K562 (cell line): ENCODE results near the gene NTRK2. TPM values are rescaled to one million over a fixed set of nuclear protein-coding genes. Genes with fewer than 3 reads are reported as not detected.

Experiments used
- ATAC-seq: fragments of 200-7000 bp; cut with Tn5 transposase; 3 replicates; pipeline ENCODE4 v1.9.1; 2020; ENCODE audit warnings: moderate library complexity
- BruUV-seq: library from RNA; stranded (reverse); fragments of 400-500 nt; replicated peaks from 2 replicates; lab custom pipeline; 2021; lab: Mats Ljungman, UMichigan
- CTCF ChIA-PET: fragments of 300-600 bp; formaldehyde crosslinking; extraction: SDS; loops from one replicate; lab custom pipeline; 2021; ENCODE audit warnings: low intra/inter-chr PET ratio; lab: Yijun Ruan, JAX
- POLR2A ChIA-PET: fragments of 300-600, 350-650 bp; sonication (Branson Sonifier 250); formaldehyde crosslinking; extraction: SDS; loops from one replicate; lab custom pipeline; 2021; ENCODE audit warnings: antibody characterized with exemption, inconsistent platforms; lab: Yijun Ruan, JAX
- DNase-seq, 4 experiments: peaks; one replicate each; pipeline versions ENCODE4 v3.0.0 to v3.0.0-alpha.2; 2011 to 2018; ENCODE audit warnings: low spot score in 3 of 4, mixed read lengths in 3 of 4; ENCODE audit errors: extremely low read depth in 1 of 4
- FAIRE-seq: peaks from 2 replicates; lab custom pipeline; 2011; peaks lifted over from hg19 to GRCh38; lab: Jason Lieb, UNC
- H2AFZ ChIP-seq: 2 replicates; pipeline ENCODE4 v1.6.0; 2011; ENCODE audit warnings: low read depth, low read length, control low read depth, inconsistent platforms
- H3K27ac ChIP-seq: fragments of 200-600 bp; 3 replicates; pipeline ENCODE4 v1.8.0; 2011; ENCODE audit warnings: low read depth, mild to moderate bottlenecking, control low read depth, inconsistent platforms, low read length, moderate library complexity, mixed read lengths; ENCODE audit errors: extremely low read depth
- H3K27me3 ChIP-seq, 2 experiments: fragments of 300-600 bp in 1 of 2; 2 replicates in 1 of 2; 3 replicates in 1 of 2; pipeline versions ENCODE4 v1.6.0 to v1.8.0; 2011; ENCODE audit warnings: inconsistent platforms in 2 of 2, low read length in 2 of 2, mild to moderate bottlenecking in 1 of 2, mixed read lengths in 1 of 2, moderate library complexity in 1 of 2; ENCODE audit not compliant: control insufficient read depth in 2 of 2, insufficient read depth in 2 of 2
- H3K36me3 ChIP-seq: fragments of 300-600 bp; 3 replicates; pipeline ENCODE4 v1.8.0; 2011; ENCODE audit warnings: mild to moderate bottlenecking, low read length, inconsistent platforms; ENCODE audit not compliant: control insufficient read depth, insufficient read depth
- H3K4me1 ChIP-seq, 2 experiments: fragments of 200-600 bp in 1 of 2; replicated peaks in 1 of 2; 2 replicates in 1 of 2; 3 replicates in 1 of 2; pipeline versions ENCODE4 v1.5.1 to v1.8.0; 2011; ENCODE audit warnings: inconsistent platforms in 2 of 2, low read length in 2 of 2, mild to moderate bottlenecking in 1 of 2, mixed read lengths in 1 of 2, moderate library complexity in 1 of 2; ENCODE audit not compliant: control insufficient read depth in 2 of 2, insufficient read depth in 2 of 2
- H3K4me2 ChIP-seq: 2 replicates; pipeline ENCODE4 v1.6.1; 2011; ENCODE audit warnings: low read length, control low read depth, inconsistent platforms, mixed read lengths; ENCODE audit not compliant: insufficient read depth
- H3K4me3 ChIP-seq: fragments of 200-600 bp; sonication (generic), shearing (Covaris generic); 2 replicates; pipeline ENCODE4 v1.5.1; 2016; ENCODE audit warnings: control low read depth, inconsistent platforms
- H3K79me2 ChIP-seq: fragments of 200-600 bp; 3 replicates; pipeline ENCODE4 v1.8.0; 2011; ENCODE audit warnings: low read length, inconsistent platforms; ENCODE audit not compliant: control insufficient read depth, insufficient read depth
- H3K9ac ChIP-seq, 2 experiments: 2 replicates each; pipeline versions ENCODE4 v1.6.0 to v1.6.1; 2011; ENCODE audit warnings: low read depth in 2 of 2, low read length in 2 of 2, control low read depth in 1 of 2, inconsistent platforms in 1 of 2, mild to moderate bottlenecking in 1 of 2, mixed read lengths in 1 of 2; ENCODE audit not compliant: insufficient read depth in 1 of 2
- H3K9me1 ChIP-seq: one replicate; pipeline ENCODE4 v1.6.0; 2011; ENCODE audit warnings: inconsistent platforms, mild to moderate bottlenecking, low read length, moderate library complexity; ENCODE audit not compliant: control insufficient read depth, insufficient read depth
- H3K9me3 ChIP-seq: replicated peaks from 2 replicates; pipeline ENCODE4 v1.5.1; 2011; ENCODE audit warnings: low read depth, low read length, inconsistent platforms; ENCODE audit not compliant: control insufficient read depth, insufficient read depth
- H4K20me1 ChIP-seq: replicated peaks from 2 replicates; pipeline ENCODE4 v1.6.1; 2011; ENCODE audit warnings: low read length, inconsistent platforms, mixed read lengths; ENCODE audit not compliant: control insufficient read depth, insufficient read depth
- ARID3B ChIP-seq: fragments of 250-450 bp; sonication (Bioruptor Pico); IDR thresholded peaks from 2 replicates; pipeline ENCODE4 v1.4.0; 2020; ENCODE audit warnings: borderline replicate concordance
- PREB ChIP-seq: sonication (generic); formaldehyde crosslinking; IDR thresholded peaks from 2 replicates; pipeline ENCODE4 v1.8.1; 2023; ENCODE audit warnings: mild to moderate bottlenecking, missing genetic modification reagents
- RBM39 ChIP-seq: fragments of 200-400 bp; formaldehyde crosslinking; optimal IDR thresholded peaks from 2 replicates; pipeline ENCODE3; 2018; ENCODE audit warnings: low read depth, low read length
- RFX1 ChIP-seq: fragments of 450-650 bp; IDR thresholded peaks from 2 replicates; pipeline ENCODE4 v1.6.1; 2016; ENCODE audit warnings: mild to moderate bottlenecking, moderate library complexity
- U2AF1 ChIP-seq: fragments of 200-400 bp; formaldehyde crosslinking; optimal IDR thresholded peaks from 2 replicates; pipeline ENCODE3; 2017; ENCODE audit warnings: mild to moderate bottlenecking, low read depth, low read length, moderate library complexity
- ZC3H4 ChIP-seq: sonication (generic); formaldehyde crosslinking; IDR thresholded peaks from 2 replicates; pipeline ENCODE4 v1.9.0; 2021; ENCODE audit warnings: missing genetic modification reagents, borderline replicate concordance
- WGBS: fragments of 100-300 bp; shearing (Covaris generic); methylation state at CpG from one replicate; pipeline ENCODE4 v1.1.6; 2016; ENCODE audit warnings: low coverage, mixed read lengths; ENCODE audit not compliant: insufficient coverage; ENCODE audit errors: missing lambda C conversion rate; 5-methylcytosine and 5-hydroxymethylcytosine counted together
- in situ Hi-C: fragments of 300-500 bp; cut with MboI; formaldehyde crosslinking; loops from 4 replicates; pipeline ENCODE4 v1.15.0; 2018; ENCODE audit warnings: inconsistent platforms, mixed read lengths
- intact Hi-C: fragments of 100-400 bp; cut with micrococcal nuclease; formaldehyde crosslinking; loops from 2 replicates; pipeline ENCODE4 v1.14.2; 2022
- polyA plus RNA-seq, 8 experiments: library from polyadenylated mRNA; depleted of rRNA in 4 of 8; stranded (reverse) in 5 of 8; unstranded in 3 of 8; fragments of >200 nt; fragmentation: Nextera tagmentation in 2 of 8; fragmentation: Illumina TruSeq in 1 of 8; extraction: Ambion mirVana in 2 of 8; extraction: Trizol in 1 of 8; gene quantifications; 2 replicates each; pipeline versions ENCODE4 v1.2.1 to v1.2.3, GENCODE V29; 2011 to 2014; ENCODE audit warnings: inconsistent platforms in 1 of 8, missing spikeins in 1 of 8
- total RNA-seq, 7 experiments: library from RNA; depleted of rRNA in 6 of 7; stranded (reverse); fragments of >200 nt in 6 of 7; fragmentation: Illumina TruSeq in 2 of 7; extraction: Trizol in 2 of 7; gene quantifications; 2 replicates each; pipeline versions ENCODE4 v1.2.1 to v1.2.3, GENCODE V29; 2011 to 2021; ENCODE audit warnings: low replicate concordance in 1 of 7

NTRK2 gene
- total and polyA plus RNA-seq, 9 of the 15 experiments (the other 6 are each of a cell fraction or from before 2014, with no cell fraction given) = not detected

DNA sequence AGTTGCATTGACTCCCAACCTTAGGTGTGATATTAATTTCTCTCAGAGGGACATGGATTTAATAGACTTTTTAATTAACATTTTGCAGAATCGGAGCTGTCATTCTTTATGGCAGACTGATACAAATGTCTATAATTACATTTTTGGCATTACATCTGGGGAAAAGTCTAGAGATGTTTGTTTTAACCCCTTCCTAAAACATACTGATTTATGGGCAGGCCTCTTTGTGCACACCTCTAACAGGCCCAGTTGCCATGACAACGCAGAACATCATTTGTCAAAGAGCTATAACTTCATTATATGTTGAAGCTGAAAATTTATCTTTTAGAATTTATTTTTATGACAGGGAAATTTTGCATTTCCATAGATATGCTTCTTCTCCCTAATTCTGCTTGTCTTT is 158.5 kb downstream of the NTRK2 start:
- CTCF ChIA-PET = no interaction called here
- no peaks in the 10 kb centered on the region for H3K4me1 ChIP-seq
- H3K9me1 ChIP-seq = no peaks in the 10 kb centered on the region
- no TSS peak for BruUV-seq
- H3K79me2 ChIP-seq = no peaks in the 10 kb centered on the region
- in situ Hi-C loops = no loop called here
- FAIRE-seq = no peak
- POLR2A ChIA-PET = no interaction called here
- no peaks in the 10 kb centered on the region for H4K20me1 ChIP-seq
- no peak for DNase-seq
- TF ChIP-seq PREB (no peak), RFX1 (peak; percentile 63), ARID3B (no peak), U2AF1 (no peak), ZC3H4 (CRISPR knock-in tag) (no peak), RBM39 (no peak)
- 10% methylated on average over 2 of the region's 2 CpGs for WGBS
- H3K9ac ChIP-seq = no peak overlapping the region
- H3K9me3 ChIP-seq = no peaks in the 10 kb centered on the region
- ATAC-seq = no peak
- H3K4me3 ChIP-seq = no peak overlapping the region
- H3K27me3 ChIP-seq = no peaks in the 10 kb centered on the region
- no peak overlapping the region for H3K4me2 ChIP-seq
- H3K27ac ChIP-seq = no peak overlapping the region
- no peak overlapping the region for H2AFZ ChIP-seq
- intact Hi-C loops = no loop called here
- H3K36me3 ChIP-seq = no peaks in the 10 kb centered on the region
